B cell (primary cell): ENCODE results near the gene ANO9. TPM values are rescaled to one million over a fixed set of nuclear protein-coding genes. Genes with fewer than 3 reads are reported as not detected.
A peak's percentile ranks its signal among the peaks of the same experiment; 100 is the strongest.

Experiments used
- ATAC-seq: fragments of 200-7000 bp; cut with Tn5 transposase; one replicate; pipeline ENCODE4 v1.10.0; 2021; ENCODE audit warnings: low read depth, mild to moderate bottlenecking, moderate number of reproducible peaks, moderate library complexity
- CTCF ChIA-PET: fragments of 350-600 bp; sonication (Branson Sonifier 250); formaldehyde crosslinking; loops from one replicate; lab custom pipeline; 2021; ENCODE audit warnings: antibody characterized with exemption, inconsistent platforms; lab: Charles Lee
- POLR2A ChIA-PET: fragments of 350-600 bp; sonication (Branson Sonifier 250); formaldehyde crosslinking; loops from one replicate; lab custom pipeline; 2021; ENCODE audit warnings: antibody characterized with exemption; lab: Charles Lee
- DNase-seq: peaks from one replicate; pipeline ENCODE4 v3.0.0; 2013
- H2AFZ ChIP-seq: 2 replicates; pipeline ENCODE4 v1.6.1; 2012; ENCODE audit warnings: mild to moderate bottlenecking, low read depth, low read length; ENCODE audit not compliant: insufficient read depth, poor library complexity, severe bottlenecking
- H3K27ac ChIP-seq, 2 donors: 1 replicate in 1 of 2; 2 replicates in 1 of 2; pipeline ENCODE4 v1.5.1; 2012 to 2013; ENCODE audit warnings: low read length in 2 of 2, mild to moderate bottlenecking in 2 of 2, moderate library complexity in 1 of 2
- H3K27me3 ChIP-seq, 4 experiments: fragments of 200-600 bp in 1 of 4; sonication (generic) in 1 of 4; replicated peaks in 1 of 4; 1 replicate in 2 of 4; 2 replicates in 2 of 4; pipeline versions ENCODE4 v1.6.1 to v1.7.0; 2013 to 2016; ENCODE audit warnings: low read length in 3 of 4, mild to moderate bottlenecking in 2 of 4, mixed read lengths in 1 of 4, moderate library complexity in 1 of 4; ENCODE audit not compliant: insufficient read depth in 4 of 4, control insufficient read depth in 3 of 4; ENCODE audit errors: control extremely low read depth in 1 of 4
- H3K36me3 ChIP-seq, 2 experiments: replicated peaks in 1 of 2; 1 replicate in 1 of 2; 2 replicates in 1 of 2; pipeline versions ENCODE4 v1.6.1 to v1.7.1; 2013; ENCODE audit warnings: low read length in 1 of 2; ENCODE audit not compliant: insufficient read depth in 2 of 2, control insufficient read depth in 1 of 2; ENCODE audit errors: control extremely low read depth in 1 of 2, extremely low read depth in 1 of 2
- H3K4me1 ChIP-seq, 2 donors: fragments of 200-600 bp in 1 of 2; sonication (generic) in 1 of 2; 1 replicate in 1 of 2; 2 replicates in 1 of 2; pipeline versions ENCODE4 v1.5.1 to v1.6.1; 2013 to 2017; ENCODE audit warnings: low read length in 2 of 2; ENCODE audit not compliant: control insufficient read depth in 2 of 2, insufficient read depth in 2 of 2
- H3K4me2 ChIP-seq: replicated peaks from 2 replicates; pipeline ENCODE3; 2012; ENCODE audit warnings: mild to moderate bottlenecking, low read depth, low read length; ENCODE audit not compliant: poor library complexity, severe bottlenecking
- H3K4me3 ChIP-seq, 5 experiments: fragments of 200-600 bp in 1 of 5; sonication (generic) in 1 of 5; 1 replicate in 3 of 5; 2 replicates in 2 of 5; pipeline versions ENCODE4 v1.5.1 to v1.7.0; 2011 to 2016; ENCODE audit warnings: low read length in 4 of 5, mild to moderate bottlenecking in 4 of 5, low read depth in 2 of 5, control low read depth in 1 of 5, moderate library complexity in 1 of 5; ENCODE audit not compliant: insufficient read depth in 1 of 5; ENCODE audit errors: control extremely low read depth in 1 of 5, extremely low read depth in 1 of 5
- H3K79me2 ChIP-seq: fragments of 200-600 bp; sonication (generic); one replicate; pipeline ENCODE4 v1.6.0; 2016; ENCODE audit warnings: low read length; ENCODE audit not compliant: control insufficient read depth, insufficient read depth
- H3K9ac ChIP-seq: fragments of 200-600 bp; sonication (generic); 2 replicates; pipeline ENCODE4 v1.6.1; 2017; ENCODE audit warnings: mild to moderate bottlenecking, low read length, moderate library complexity
- H3K9me3 ChIP-seq, 3 donors: one replicate each; pipeline versions ENCODE4 v1.6.1 to v1.7.1; 2013; ENCODE audit warnings: low read length in 2 of 3; ENCODE audit not compliant: control insufficient read depth in 2 of 3, insufficient read depth in 1 of 3; ENCODE audit errors: control extremely low read depth in 1 of 3
- H4K20me1 ChIP-seq: 2 replicates; pipeline ENCODE4 v1.6.0; 2012; ENCODE audit warnings: mild to moderate bottlenecking, low read length; ENCODE audit not compliant: insufficient read depth, control insufficient read depth, poor library complexity, severe bottlenecking
- H3K27ac Mint-ChIP-seq: one replicate; pipeline ENCODE4 v1.8.0; 2021; ENCODE audit warnings: mixed read lengths
- H3K27me3 Mint-ChIP-seq: one replicate; pipeline ENCODE4 v1.8.0; 2021; ENCODE audit warnings: mixed read lengths
- H3K4me1 Mint-ChIP-seq: one replicate; pipeline ENCODE4 v1.8.0; 2021; ENCODE audit warnings: mixed read lengths
- H3K4me3 Mint-ChIP-seq: one replicate; pipeline ENCODE4 v1.8.0; 2021; ENCODE audit warnings: mixed read lengths
- H3K9me3 Mint-ChIP-seq: one replicate; pipeline ENCODE4 v1.8.0; 2022; ENCODE audit warnings: mixed read lengths; ENCODE audit not compliant: insufficient read depth
- CTCF ChIP-seq: fragments of 200-600 bp; IDR thresholded peaks from one replicate; pipeline ENCODE4 v1.8.0; 2022; ENCODE audit warnings: antibody characterized with exemption, mild to moderate bottlenecking
- EZH2 ChIP-seq: IDR thresholded peaks from 2 replicates; pipeline ENCODE4 v1.6.1; 2012; ENCODE audit warnings: borderline replicate concordance, low read depth, mild to moderate bottlenecking, moderate library complexity, low read length; ENCODE audit not compliant: insufficient read depth, poor library complexity, severe bottlenecking
- WGBS: methylation state at CpG from one replicate; pipeline ENCODE4 v1.1.5; 2013; ENCODE audit warnings: missing lambda C conversion rate; ENCODE audit not compliant: insufficient coverage; 5-methylcytosine and 5-hydroxymethylcytosine counted together
- intact Hi-C: fragments of 100-400 bp; cut with micrococcal nuclease; formaldehyde crosslinking; loops from one replicate; pipeline ENCODE4 v1.10.0; 2022
- polyA plus RNA-seq: library from polyadenylated mRNA; depleted of rRNA; stranded (reverse); fragments of >200 nt; gene quantifications from 2 replicates; pipeline ENCODE4 v1.2.3, GENCODE V29; 2012
- total RNA-seq, 2 donors: library from RNA; stranded (reverse); fragments of 120-200 nt in 1 of 2; gene quantifications; 1 replicate in 1 of 2; 2 replicates in 1 of 2; pipeline versions ENCODE4 v1.2.3 to v1.2.4, GENCODE V29; 2013 to 2022

Gene ANO9
- total and polyA plus RNA-seq, 2 donors (not counting 1 experiment from before 2014, with no cell fraction given), result 62.0 to 107 TPM

GRCh38 chr11:450809-451451 is 9.1 kb upstream of the ANO9 start:
- Mint-ChIP-seq H3K27me3 (no peaks in the 10 kb centered on the region), H3K27ac (peak overlapping the region; percentile 91), H3K4me1 (peaks cover 26% of the 10 kb centered on the region), H3K9me3 (no peaks in the 10 kb centered on the region), H3K4me3 (peak overlapping the region; percentile 93)
- ATAC-seq (peak; percentile 14), DNase-seq (peak; percentile 85)
- Histone ChIP-seq H3K27me3 (no peaks in the 10 kb centered on the region), H4K20me1 (no peaks in the 10 kb centered on the region), H3K79me2 (peaks cover 33% of the 10 kb centered on the region), H3K4me3 (peak overlapping the region; percentile 16 to 81 (median 69)), H3K4me1 (peaks cover 29 to 43% of the 10 kb centered on the region in 2 donors), H3K27ac (peak overlapping the region; percentile 6 to 93), H3K4me2 (peak overlapping the region; percentile 92), H2AFZ (peak overlapping the region; percentile 88), H3K9me3 (no peaks in the 10 kb centered on the region), H3K9ac (peak overlapping the region; percentile 78), H3K36me3 (peaks cover 0 to 7% of the 10 kb centered on the region in 2 experiments)
- CTCF ChIA-PET, result interaction anchor here (1.2 to 4.8 kb wide), 7 partner anchors 10 to 275 kb away, joined by 3 to 34 read pairs (median 8); partner anchors contain the start of genes ANO9, BET1L, IFITM2 and RIC8A
- WGBS, result 11% methylated on average over 38 of the region's 46 CpGs
- POLR2A ChIA-PET, result interaction anchor here (0.7 to 1.8 kb wide), 7 partner anchors 36 to 243 kb away, joined by 4 to 26 read pairs (median 10); partner anchors contain the start of genes BET1L, HRAS, RIC8A and SIGIRR
- intact Hi-C loops, result loop anchor here (1.0 to 10.0 kb wide), 3 partner anchors 146 to 344 kb away; partner anchors contain the start of genes CEND1, PSMD13, SIRT3 and SLC25A22
- TF ChIP-seq CTCF, result peak; percentile 34
- TF ChIP-seq EZH2, result no peak
